Left ventricle myocardium inferior (tissue), 1 donor: ENCODE data around the gene TSPAN4. TPM values are rescaled to one million over a fixed set of nuclear protein-coding genes. Genes with fewer than 3 reads are reported as not detected.

Experiments used
- DNase-seq: peaks from one replicate; pipeline ENCODE4 v3.0.0-alpha.2; 2020
- H3K27ac ChIP-seq: fragments of 200-600 bp; replicated peaks from 2 replicates; pipeline ENCODE4 v1.8.0; 2021
- H3K27me3 ChIP-seq: fragments of 200-600 bp; 2 replicates; pipeline ENCODE4 v1.8.0; 2021; ENCODE audit warnings: low read depth
- H3K36me3 ChIP-seq: fragments of 200-600 bp; 2 replicates; pipeline ENCODE4 v1.8.0; 2021
- H3K4me1 ChIP-seq: fragments of 200-600 bp; 2 replicates; pipeline ENCODE4 v1.8.0; 2021
- H3K4me3 ChIP-seq: fragments of 200-600 bp; 2 replicates; pipeline ENCODE4 v1.8.0; 2021; ENCODE audit warnings: mild to moderate bottlenecking, moderate library complexity
- H3K9me3 ChIP-seq: fragments of 200-600 bp; replicated peaks from 2 replicates; pipeline ENCODE4 v1.8.0; 2021
- CTCF ChIP-seq: fragments of 200-600 bp; IDR thresholded peaks from 2 replicates; pipeline ENCODE4 v1.8.0; 2021; ENCODE audit warnings: antibody characterized with exemption, mild to moderate bottlenecking, borderline replicate concordance
- intact Hi-C: fragments of 100-400 bp; cut with micrococcal nuclease; formaldehyde crosslinking; loops from one replicate; pipeline ENCODE4 v1.11.0; 2022
- total RNA-seq: library from RNA; stranded (reverse); fragmentation: NEBNext Ultra II Directional; extraction: Animal tissue kit (Norgen Biotek cat#: 25700); gene quantifications from one replicate; pipeline ENCODE4 v1.2.1, GENCODE V29; 2021
- donor health status: DM: no; HTN: yes; CAD: no; lungs with severe emphysema.

Gene TSPAN4
- total RNA-seq, 1 donor from 2014 or later: 33.0 TPM

- H3K4me1 ChIP-seq: peaks cover 11% of the 10 kb centered on the region
- H3K27me3 ChIP-seq: no peaks in the 10 kb centered on the region
- no peaks in the 10 kb centered on the region for H3K9me3 ChIP-seq
- no peak for TF ChIP-seq CTCF
- H3K27ac ChIP-seq: no peak overlapping the region
- intact Hi-C loops: no loop called here
- peaks cover 14% of the 10 kb centered on the region for H3K36me3 ChIP-seq
- no peak overlapping the region for H3K4me3 ChIP-seq
- DNase-seq: no peak
Observed at GRCh38 chr11:877565-877964, 34.9 kb downstream of the TSPAN4 start.

GRCh38 chr11:880447-880846, 37.8 kb downstream of the TSPAN4 start:
- Histone ChIP-seq H3K9me3 (no peaks in the 10 kb centered on the region), H3K36me3 (peaks cover 14% of the 10 kb centered on the region), H3K4me1 (peaks cover 11% of the 10 kb centered on the region), H3K27me3 (no peaks in the 10 kb centered on the region), H3K27ac (no peak overlapping the region), H3K4me3 (no peak overlapping the region)
- no peak for DNase-seq
- no peak for TF ChIP-seq CTCF
- intact Hi-C loops: no loop called here

- DNase-seq: no peak
- no peak overlapping the region for H3K27ac ChIP-seq
- H3K4me3 ChIP-seq: no peak overlapping the region
- intact Hi-C loops: no loop called here
- no peak for TF ChIP-seq CTCF
- H3K9me3 ChIP-seq: no peaks in the 10 kb centered on the region
- H3K27me3 ChIP-seq: no peaks in the 10 kb centered on the region
- H3K4me1 ChIP-seq: no peaks in the 10 kb centered on the region
- peaks cover 24% of the 10 kb centered on the region for H3K36me3 ChIP-seq
Observed at GRCh38 chr11:882596-882995, 39.9 kb downstream of the TSPAN4 start.

GRCh38 chr11:883527-883926, 40.9 kb downstream of the TSPAN4 start:
- DNase-seq: no peak
- H3K27me3 ChIP-seq: no peaks in the 10 kb centered on the region
- H3K36me3 ChIP-seq: peaks cover 29% of the 10 kb centered on the region
- no peaks in the 10 kb centered on the region for H3K4me1 ChIP-seq
- intact Hi-C loops: no loop called here
- no peak overlapping the region for H3K4me3 ChIP-seq
- H3K27ac ChIP-seq: no peak overlapping the region
- TF ChIP-seq CTCF: no peak
- H3K9me3 ChIP-seq: no peaks in the 10 kb centered on the region

DNA sequence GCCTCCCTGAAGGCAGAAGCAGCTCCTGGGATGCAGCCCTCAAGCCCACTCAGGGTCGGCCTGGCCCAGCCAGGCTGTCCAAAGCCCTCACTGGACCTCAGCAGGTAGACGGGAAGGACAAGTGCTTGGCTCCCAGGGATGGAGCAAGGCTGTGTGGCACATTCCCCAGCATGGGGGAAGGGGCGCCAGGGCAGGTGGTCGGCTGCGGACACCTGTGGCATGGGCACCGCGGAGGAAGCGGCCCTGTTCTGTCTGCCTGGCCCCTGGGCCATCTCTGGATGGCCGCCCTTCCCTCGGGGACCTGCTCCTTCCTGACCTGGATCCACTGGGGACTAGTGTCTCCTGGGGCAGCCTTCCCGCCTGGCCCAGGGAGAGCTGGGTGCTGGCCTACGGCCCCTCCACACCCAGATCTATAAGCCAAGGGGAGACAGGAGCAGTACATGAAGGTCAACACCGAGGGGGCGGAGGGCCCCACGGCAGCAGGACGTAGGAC, 42.0 kb downstream of the TSPAN4 start:
- no peak for DNase-seq
- Histone ChIP-seq H3K27me3 (no peaks in the 10 kb centered on the region), H3K36me3 (peaks cover 29% of the 10 kb centered on the region), H3K9me3 (no peaks in the 10 kb centered on the region), H3K27ac (no peak overlapping the region), H3K4me3 (no peak overlapping the region), H3K4me1 (no peaks in the 10 kb centered on the region)
- no peak for TF ChIP-seq CTCF
- intact Hi-C loops: no loop called here

- H3K27ac ChIP-seq: no peak overlapping the region
- H3K4me1 ChIP-seq: no peaks in the 10 kb centered on the region
- DNase-seq: no peak
- H3K27me3 ChIP-seq: no peaks in the 10 kb centered on the region
- intact Hi-C loops: no loop called here
- peaks cover 15% of the 10 kb centered on the region for H3K36me3 ChIP-seq
- no peaks in the 10 kb centered on the region for H3K9me3 ChIP-seq
- TF ChIP-seq CTCF: no peak
- no peak overlapping the region for H3K4me3 ChIP-seq
Observed at GRCh38 chr11:886568-886967, 43.9 kb downstream of the TSPAN4 start.
